Measurements from ENCODE around the gene HTATSF1. TPM values are rescaled to one million over a fixed set of nuclear protein-coding genes. Genes with fewer than 3 reads are reported as not detected.

The HTATSF1 gene
- total and polyA plus RNA-seq, 10 of the 15 experiments (the other 5 are each of a cell fraction or from before 2014, with no cell fraction given), result 1.9 to 59.8 (median 28.3) TPM

- 0 out of 2 replicates have a peak, but pooled peaks have one; percentile 14 for TF ChIP-seq ZNF687 (IDR thresholded peaks at IDR 0.05)
- TF ChIP-seq ZNF24 (IDR thresholded peaks at IDR 0.05), result peak; percentile 90
- TF ChIP-seq SIX5 (IDR thresholded peaks at IDR 0.05; ENCODE audit: low read depth, low read length, severe bottlenecking), result no peak
- 0 out of 2 replicates have a peak, but pooled peaks have one; percentile 61 for TF ChIP-seq POLR2AphosphoS5 (IDR thresholded peaks at IDR 0.05; ENCODE audit: low read length)
- TF ChIP-seq JUND (IDR thresholded peaks at IDR 0.05; ENCODE audit: low read depth, low read length), result no peak
- TF ChIP-seq STAT1 (conservative IDR thresholded peaks at IDR 0.05), result no peak
- TF ChIP-seq MTA2 (IDR thresholded peaks at IDR 0.05; ENCODE audit: low read depth), result no peak
- TF ChIP-seq RAD21 (IDR thresholded peaks at IDR 0.05; ENCODE audit: insufficient read depth, low read depth, low read length), result no peak
Measured at GRCh38 chrX:136496186-136496763, 1.1 kb upstream of the HTATSF1 start (continued).

Measured in GM12878 (cell line).